HepG2 (cell line): Measurements from ENCODE around the gene DUSP9. TPM values are rescaled to one million over a fixed set of nuclear protein-coding genes. Genes with fewer than 3 reads are reported as not detected.
A peak's percentile ranks its signal among the peaks of the same experiment; 100 is the strongest.

Source experiments
- DNMT3B ChIP-seq: conservative IDR thresholded peaks from 2 replicates; pipeline ENCODE4 v1.6.1; 2016; ENCODE audit warnings: missing biosample characterization, control low read depth
- ELF3 ChIP-seq: IDR thresholded peaks from 2 replicates; pipeline ENCODE4 v1.6.1; 2016; ENCODE audit warnings: missing genetic modification reagents, missing compliant biosample characterization
- HDAC2 ChIP-seq: sonication (generic); formaldehyde crosslinking; IDR thresholded peaks from 2 replicates; pipeline ENCODE4 v1.4.0; 2020; ENCODE audit warnings: missing genetic modification reagents
- HNRNPL ChIP-seq: fragments of 200-400 bp; formaldehyde crosslinking; IDR thresholded peaks from 2 replicates; pipeline ENCODE4 v1.6.1; 2017; ENCODE audit warnings: mild to moderate bottlenecking, low read depth, low read length
- KDM5B ChIP-seq: sonication (generic); formaldehyde crosslinking; IDR thresholded peaks from 2 replicates; pipeline ENCODE4 v1.4.0; 2020; ENCODE audit warnings: missing genetic modification reagents, mild to moderate bottlenecking, borderline replicate concordance
- MXI1 ChIP-seq: IDR thresholded peaks from 3 replicates; pipeline ENCODE4 v1.6.1; 2012; ENCODE audit warnings: low read depth, low read length, inconsistent platforms, borderline replicate concordance
- PCBP2 ChIP-seq: fragments of 200-400 bp; formaldehyde crosslinking; optimal IDR thresholded peaks from 2 replicates; pipeline ENCODE3; 2018; ENCODE audit warnings: low read length, low read depth; ENCODE audit not compliant: poor library complexity, severe bottlenecking
- PRMT3 ChIP-seq: sonication (generic); formaldehyde crosslinking; IDR thresholded peaks from 2 replicates; pipeline ENCODE4 v1.8.1; 2022; ENCODE audit warnings: low read depth, mild to moderate bottlenecking, moderate library complexity, missing genetic modification reagents, borderline replicate concordance
- RARG ChIP-seq: sonication (generic); formaldehyde crosslinking; IDR thresholded peaks from 2 replicates; pipeline ENCODE4 v1.4.0; 2020; ENCODE audit warnings: low read depth, mild to moderate bottlenecking, missing genetic modification reagents
- SMC3 ChIP-seq: IDR thresholded peaks from 2 replicates; pipeline ENCODE4 v1.6.1; 2011; ENCODE audit warnings: low read length, improper control_type of control experiment
- YEATS2 ChIP-seq: sonication (generic); formaldehyde crosslinking; IDR thresholded peaks from 2 replicates; pipeline ENCODE4 v1.4.0; 2020; ENCODE audit warnings: missing genetic modification reagents, borderline replicate concordance
- ZMYM4 ChIP-seq: sonication (generic); formaldehyde crosslinking; IDR thresholded peaks from 2 replicates; pipeline ENCODE4 v1.8.1; 2023; ENCODE audit warnings: mild to moderate bottlenecking, missing genetic modification reagents
- ZNF136 ChIP-seq: sonication (generic); formaldehyde crosslinking; IDR thresholded peaks from 2 replicates; pipeline ENCODE4 v1.8.1; 2022; ENCODE audit warnings: low read depth, mild to moderate bottlenecking, moderate library complexity, missing genetic modification reagents
- ZNF501 ChIP-seq: sonication (generic); formaldehyde crosslinking; IDR thresholded peaks from 2 replicates; pipeline ENCODE4 v1.5.1; 2020; ENCODE audit warnings: mild to moderate bottlenecking, moderate library complexity, missing genetic modification reagents
- ZNF607 ChIP-seq: sonication (generic); formaldehyde crosslinking; IDR thresholded peaks from 2 replicates; pipeline ENCODE4 v1.5.1; 2020; ENCODE audit warnings: missing genetic modification reagents, mild to moderate bottlenecking, borderline replicate concordance
- polyA plus RNA-seq, 8 experiments: library from polyadenylated mRNA; depleted of rRNA in 3 of 8; stranded (reverse) in 7 of 8; unstranded in 1 of 8; fragments of >200 nt; fragmentation: Illumina TruSeq in 4 of 8; extraction: Trizol in 4 of 8; gene quantifications; 2 replicates each; pipeline versions ENCODE4 v1.2.1 to v1.2.3, GENCODE V29; 2011 to 2016; ENCODE audit warnings: low read depth in 4 of 8, missing spikeins in 1 of 8, mixed read lengths in 1 of 8; ENCODE audit not compliant: insufficient read depth in 1 of 8
- total RNA-seq, 5 experiments: library from RNA; depleted of rRNA; stranded (reverse); fragments of >200 nt; fragmentation: Illumina TruSeq; extraction: Trizol; gene quantifications; 2 replicates each; pipeline ENCODE4 v1.2.3, GENCODE V29; 2016; ENCODE audit warnings: low read depth in 1 of 5
- TF ChIP-seq, protein P1 (sequence below): sonication (generic); formaldehyde crosslinking; conservative IDR thresholded peaks from 2 replicates; pipeline ENCODE4 v1.4.0; 2020; ENCODE audit warnings: mild to moderate bottlenecking, missing genetic modification reagents, moderate library complexity
- TF ChIP-seq, protein P2 (sequence below): sonication (generic); formaldehyde crosslinking; IDR thresholded peaks from 2 replicates; pipeline ENCODE4 v1.4.0; 2020; ENCODE audit warnings: missing genetic modification reagents
- TF ChIP-seq, protein P3 (sequence below): sonication (generic); formaldehyde crosslinking; conservative IDR thresholded peaks from 2 replicates; pipeline ENCODE4 v1.5.0; 2020; ENCODE audit warnings: missing genetic modification reagents
- TF ChIP-seq, protein P4 (sequence below): IDR thresholded peaks from 2 replicates; pipeline ENCODE4 v1.6.1; 2016; ENCODE audit warnings: mild to moderate bottlenecking, missing biosample characterization, missing genetic modification reagents
- TF ChIP-seq, protein P5 (sequence below), 2 experiments: fragments of 450-650 bp in 1 of 2; sonication (generic) in 1 of 2; formaldehyde crosslinking; IDR thresholded peaks; 2 replicates each; pipeline versions ENCODE4 v1.5.0 to v1.8.0; 2020 to 2022; ENCODE audit warnings: mild to moderate bottlenecking in 1 of 2, missing genetic modification reagents in 1 of 2

DUSP9 gene
- total and polyA plus RNA-seq, 2 of the 13 experiments (the other 11 are each of a cell fraction or from before 2014, with no cell fraction given) = 235 to 435 TPM

DNA sequence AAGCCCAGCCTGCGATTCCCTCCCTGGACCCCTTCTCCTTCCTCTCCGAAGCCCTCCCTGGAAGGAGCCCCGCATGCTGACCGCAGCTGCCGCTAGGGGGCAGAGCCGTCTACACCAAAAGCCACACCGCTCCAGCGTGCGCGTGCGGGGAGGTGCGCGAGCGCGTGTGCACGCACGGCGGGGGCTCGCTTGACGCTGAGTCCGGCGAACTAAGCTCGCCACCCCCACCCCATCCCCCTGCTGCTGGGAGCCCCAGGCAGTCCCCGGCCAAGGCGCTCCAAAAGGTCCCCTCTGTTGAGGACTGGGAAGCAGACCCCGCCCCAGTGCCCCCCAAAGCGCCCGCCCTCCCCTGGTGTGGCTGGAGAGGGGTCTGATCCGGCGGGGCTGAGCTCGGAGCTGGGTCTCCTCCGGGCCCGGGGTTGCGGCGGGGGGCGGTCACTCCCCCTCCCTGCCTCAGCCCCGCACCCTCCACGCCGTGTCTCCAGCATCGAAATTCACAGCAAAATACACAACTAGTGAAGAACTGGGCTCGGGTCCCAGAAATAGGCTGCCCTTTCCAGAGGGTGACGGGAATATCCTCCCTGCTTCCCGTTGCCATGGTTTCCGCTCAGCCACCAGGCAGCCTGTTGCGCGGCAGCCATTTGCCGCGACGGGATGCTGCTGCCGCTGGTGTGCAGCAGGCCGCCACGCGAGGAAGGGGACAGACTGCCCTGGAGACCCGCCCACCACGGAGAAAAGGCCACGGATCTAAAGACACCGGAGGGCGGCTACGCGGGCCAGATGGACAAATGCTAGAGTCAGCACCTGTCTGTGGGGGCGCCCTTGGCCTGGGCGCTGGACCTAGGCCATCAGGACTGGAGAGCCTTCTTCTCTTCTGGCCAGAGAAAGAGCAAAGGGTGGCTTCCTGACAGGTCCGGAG lies 36.8 kb upstream of the DUSP9 start (continued):
- TF ChIP-seq ZMYM4 (CRISPR knock-in tag) = peak; percentile 12; the same call in 1 of the 2 replicates
- TF ChIP-seq, protein P1, sequence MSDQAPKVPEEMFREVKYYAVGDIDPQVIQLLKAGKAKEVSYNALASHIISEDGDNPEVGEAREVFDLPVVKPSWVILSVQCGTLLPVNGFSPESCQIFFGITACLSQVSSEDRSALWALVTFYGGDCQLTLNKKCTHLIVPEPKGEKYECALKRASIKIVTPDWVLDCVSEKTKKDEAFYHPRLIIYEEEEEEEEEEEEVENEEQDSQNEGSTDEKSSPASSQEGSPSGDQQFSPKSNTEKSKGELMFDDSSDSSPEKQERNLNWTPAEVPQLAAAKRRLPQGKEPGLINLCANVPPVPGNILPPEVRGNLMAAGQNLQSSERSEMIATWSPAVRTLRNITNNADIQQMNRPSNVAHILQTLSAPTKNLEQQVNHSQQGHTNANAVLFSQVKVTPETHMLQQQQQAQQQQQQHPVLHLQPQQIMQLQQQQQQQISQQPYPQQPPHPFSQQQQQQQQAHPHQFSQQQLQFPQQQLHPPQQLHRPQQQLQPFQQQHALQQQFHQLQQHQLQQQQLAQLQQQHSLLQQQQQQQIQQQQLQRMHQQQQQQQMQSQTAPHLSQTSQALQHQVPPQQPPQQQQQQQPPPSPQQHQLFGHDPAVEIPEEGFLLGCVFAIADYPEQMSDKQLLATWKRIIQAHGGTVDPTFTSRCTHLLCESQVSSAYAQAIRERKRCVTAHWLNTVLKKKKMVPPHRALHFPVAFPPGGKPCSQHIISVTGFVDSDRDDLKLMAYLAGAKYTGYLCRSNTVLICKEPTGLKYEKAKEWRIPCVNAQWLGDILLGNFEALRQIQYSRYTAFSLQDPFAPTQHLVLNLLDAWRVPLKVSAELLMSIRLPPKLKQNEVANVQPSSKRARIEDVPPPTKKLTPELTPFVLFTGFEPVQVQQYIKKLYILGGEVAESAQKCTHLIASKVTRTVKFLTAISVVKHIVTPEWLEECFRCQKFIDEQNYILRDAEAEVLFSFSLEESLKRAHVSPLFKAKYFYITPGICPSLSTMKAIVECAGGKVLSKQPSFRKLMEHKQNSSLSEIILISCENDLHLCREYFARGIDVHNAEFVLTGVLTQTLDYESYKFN (CRISPR knock-in tag) = 0 out of 2 replicates have a peak, but pooled peaks have one; percentile 13
- TF ChIP-seq HNRNPL = 0 out of 2 replicates have a peak, but pooled peaks have one; percentile 50
- TF ChIP-seq ZNF501 (CRISPR knock-in tag) = peak; percentile 69
- peak; percentile 18; the same call in 1 of the 2 replicates for TF ChIP-seq KDM5B (CRISPR knock-in tag)
- TF ChIP-seq PRMT3 = no peak
- TF ChIP-seq MXI1 = peak; percentile 34; the same call in 1 of the 3 replicates
- peak; percentile 45 for TF ChIP-seq ZNF607 (CRISPR knock-in tag)
- TF ChIP-seq, protein P2, sequence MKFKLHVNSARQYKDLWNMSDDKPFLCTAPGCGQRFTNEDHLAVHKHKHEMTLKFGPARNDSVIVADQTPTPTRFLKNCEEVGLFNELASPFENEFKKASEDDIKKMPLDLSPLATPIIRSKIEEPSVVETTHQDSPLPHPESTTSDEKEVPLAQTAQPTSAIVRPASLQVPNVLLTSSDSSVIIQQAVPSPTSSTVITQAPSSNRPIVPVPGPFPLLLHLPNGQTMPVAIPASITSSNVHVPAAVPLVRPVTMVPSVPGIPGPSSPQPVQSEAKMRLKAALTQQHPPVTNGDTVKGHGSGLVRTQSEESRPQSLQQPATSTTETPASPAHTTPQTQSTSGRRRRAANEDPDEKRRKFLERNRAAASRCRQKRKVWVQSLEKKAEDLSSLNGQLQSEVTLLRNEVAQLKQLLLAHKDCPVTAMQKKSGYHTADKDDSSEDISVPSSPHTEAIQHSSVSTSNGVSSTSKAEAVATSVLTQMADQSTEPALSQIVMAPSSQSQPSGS (CRISPR knock-in tag) = 0 out of 2 replicates have a peak, but pooled peaks have one; percentile 36
- no peak for TF ChIP-seq DNMT3B (CRISPR knock-in tag)
- TF ChIP-seq, protein P3, sequence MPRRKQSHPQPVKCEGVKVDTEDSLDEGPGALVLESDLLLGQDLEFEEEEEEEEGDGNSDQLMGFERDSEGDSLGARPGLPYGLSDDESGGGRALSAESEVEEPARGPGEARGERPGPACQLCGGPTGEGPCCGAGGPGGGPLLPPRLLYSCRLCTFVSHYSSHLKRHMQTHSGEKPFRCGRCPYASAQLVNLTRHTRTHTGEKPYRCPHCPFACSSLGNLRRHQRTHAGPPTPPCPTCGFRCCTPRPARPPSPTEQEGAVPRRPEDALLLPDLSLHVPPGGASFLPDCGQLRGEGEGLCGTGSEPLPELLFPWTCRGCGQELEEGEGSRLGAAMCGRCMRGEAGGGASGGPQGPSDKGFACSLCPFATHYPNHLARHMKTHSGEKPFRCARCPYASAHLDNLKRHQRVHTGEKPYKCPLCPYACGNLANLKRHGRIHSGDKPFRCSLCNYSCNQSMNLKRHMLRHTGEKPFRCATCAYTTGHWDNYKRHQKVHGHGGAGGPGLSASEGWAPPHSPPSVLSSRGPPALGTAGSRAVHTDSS (CRISPR knock-in tag) = no peak
- TF ChIP-seq ZNF136 (CRISPR knock-in tag) = no peak
- 0 out of 2 replicates have a peak, but pooled peaks have one; percentile 18 for TF ChIP-seq ELF3 (CRISPR knock-in tag)
- TF ChIP-seq, protein P4, sequence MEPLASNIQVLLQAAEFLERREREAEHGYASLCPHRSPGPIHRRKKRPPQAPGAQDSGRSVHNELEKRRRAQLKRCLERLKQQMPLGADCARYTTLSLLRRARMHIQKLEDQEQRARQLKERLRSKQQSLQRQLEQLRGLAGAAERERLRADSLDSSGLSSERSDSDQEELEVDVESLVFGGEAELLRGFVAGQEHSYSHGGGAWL = 0 out of 2 replicates have a peak, but pooled peaks have one; percentile 52
- TF ChIP-seq, protein P5, sequence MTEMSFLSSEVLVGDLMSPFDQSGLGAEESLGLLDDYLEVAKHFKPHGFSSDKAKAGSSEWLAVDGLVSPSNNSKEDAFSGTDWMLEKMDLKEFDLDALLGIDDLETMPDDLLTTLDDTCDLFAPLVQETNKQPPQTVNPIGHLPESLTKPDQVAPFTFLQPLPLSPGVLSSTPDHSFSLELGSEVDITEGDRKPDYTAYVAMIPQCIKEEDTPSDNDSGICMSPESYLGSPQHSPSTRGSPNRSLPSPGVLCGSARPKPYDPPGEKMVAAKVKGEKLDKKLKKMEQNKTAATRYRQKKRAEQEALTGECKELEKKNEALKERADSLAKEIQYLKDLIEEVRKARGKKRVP (CRISPR knock-in tag; IDR thresholded peaks at IDR 0.05) = no peak
- peak; percentile 38; the same call in 1 of the 2 replicates for TF ChIP-seq SMC3
- TF ChIP-seq RARG (CRISPR knock-in tag) = no peak
- no peak for TF ChIP-seq YEATS2 (CRISPR knock-in tag)
- no peak for TF ChIP-seq PCBP2
- TF ChIP-seq HDAC2 (CRISPR knock-in tag) = peak; percentile 25; the same call in 1 of the 2 replicates
